ENCODE results near the gene ADRA2B.

Gene ADRA2B

DNA sequence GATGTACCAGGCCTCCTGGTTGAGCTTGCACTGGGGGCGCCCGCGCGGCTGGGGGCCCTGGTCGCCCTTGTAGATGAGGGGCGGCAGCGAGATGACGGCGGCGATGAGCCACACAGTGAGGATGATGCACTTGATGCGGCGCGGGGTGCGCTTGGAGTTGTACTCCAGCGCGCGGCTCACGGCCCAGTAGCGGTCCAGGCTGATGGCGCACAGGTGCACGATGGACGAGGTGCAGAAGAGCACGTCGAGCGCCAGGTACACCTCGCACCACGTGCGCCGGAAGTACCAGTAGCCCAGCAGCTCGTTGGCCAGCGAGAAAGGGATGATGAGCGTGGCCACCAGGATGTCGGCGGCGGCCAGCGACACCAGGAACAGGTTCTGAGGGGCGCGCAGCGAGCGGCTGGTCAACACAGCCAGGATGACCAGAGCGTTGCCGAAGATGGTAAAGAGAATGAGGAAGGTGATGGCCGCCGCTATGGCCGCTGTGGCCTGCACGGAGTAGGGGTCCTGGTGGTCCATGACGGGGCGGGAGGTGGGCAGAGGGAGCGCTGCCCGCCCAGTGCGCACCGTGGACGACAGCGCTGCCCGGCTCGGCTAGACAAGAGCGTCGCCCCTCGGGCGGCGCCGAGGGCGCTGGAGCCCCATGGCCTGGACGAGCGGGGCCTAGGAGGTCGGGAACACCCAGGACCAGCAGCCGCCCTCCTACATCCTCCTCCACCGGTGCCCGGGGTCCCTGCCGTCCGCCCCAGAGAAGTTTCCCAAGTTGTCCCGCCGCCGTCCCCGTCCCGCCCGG is 544 bp downstream of the ADRA2B start:
- no peak for DNase-seq

DNA sequence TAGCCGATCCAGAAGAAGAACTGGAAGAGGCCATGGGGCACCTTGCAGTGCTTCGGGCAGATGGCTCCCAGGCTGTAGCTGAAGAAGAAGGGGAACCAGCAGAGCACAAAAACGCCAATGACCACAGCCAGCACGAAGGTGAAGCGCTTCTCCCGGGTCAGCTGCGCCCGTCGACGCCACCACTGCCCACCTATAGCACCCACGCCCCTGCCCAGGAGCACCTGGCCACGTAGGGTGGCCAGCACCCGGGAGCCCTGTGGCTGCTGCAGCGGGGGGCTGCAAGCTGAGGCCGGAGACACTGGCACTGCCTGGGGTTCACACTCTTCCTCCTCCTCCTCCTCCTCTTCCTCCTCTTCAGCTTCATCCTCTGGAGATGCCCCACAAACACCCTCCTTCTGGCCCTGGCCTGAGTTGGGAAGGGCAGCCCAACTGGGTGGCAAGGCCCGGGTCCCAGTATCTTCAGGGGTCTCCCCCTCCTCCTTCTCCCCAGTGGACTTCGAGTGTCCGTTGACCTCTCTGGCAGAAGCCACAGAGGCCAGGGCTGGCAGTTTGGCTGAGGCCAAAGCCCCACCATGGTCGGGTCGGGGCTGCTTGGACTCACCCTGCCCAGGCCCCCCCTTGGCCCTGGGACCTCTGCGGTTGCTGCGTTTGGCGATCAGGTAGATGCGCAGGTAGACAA is 1.3 kb downstream of the ADRA2B start:
- no peak for DNase-seq

DNA sequence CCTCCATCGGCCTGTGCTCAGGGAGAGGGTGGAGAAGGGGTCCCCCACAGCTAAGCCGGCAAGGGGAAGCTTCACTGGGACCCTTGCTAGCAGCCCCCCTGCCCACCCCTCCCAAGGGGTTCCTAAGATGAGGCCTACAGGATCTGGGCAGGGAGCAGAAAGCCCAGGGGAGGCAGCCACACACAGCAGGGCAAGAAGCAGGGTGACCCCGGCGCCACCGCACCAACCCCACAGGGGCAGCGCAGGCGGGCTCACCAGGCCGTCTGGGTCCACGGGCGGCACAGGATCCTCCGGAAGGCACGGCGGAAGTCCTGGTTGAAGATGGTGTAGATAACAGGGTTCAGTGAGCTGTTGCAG is 1.8 kb downstream of the ADRA2B start:
- no peak for DNase-seq

DNA sequence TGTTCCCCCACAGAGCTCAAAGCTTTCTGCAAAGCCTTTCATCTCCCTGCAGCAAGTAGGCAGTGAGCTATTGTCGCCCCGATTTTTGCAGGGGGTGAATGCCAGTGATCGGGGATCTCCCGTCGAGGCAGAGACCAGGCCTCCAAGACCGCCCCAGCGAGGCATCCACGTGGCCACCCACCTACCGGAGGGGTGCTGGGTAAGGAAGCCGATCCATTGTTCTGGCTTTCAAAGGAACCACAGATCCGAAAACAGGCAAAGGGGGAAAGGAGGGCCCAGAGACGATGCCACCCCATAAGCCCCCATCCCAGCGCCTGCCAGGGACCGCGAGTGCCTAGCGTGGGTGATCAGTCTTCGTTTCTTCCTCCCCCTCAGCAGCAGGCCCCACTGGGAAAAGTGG is 2.4 kb downstream of the ADRA2B start:
- DNase-seq, result no peak

DNA sequence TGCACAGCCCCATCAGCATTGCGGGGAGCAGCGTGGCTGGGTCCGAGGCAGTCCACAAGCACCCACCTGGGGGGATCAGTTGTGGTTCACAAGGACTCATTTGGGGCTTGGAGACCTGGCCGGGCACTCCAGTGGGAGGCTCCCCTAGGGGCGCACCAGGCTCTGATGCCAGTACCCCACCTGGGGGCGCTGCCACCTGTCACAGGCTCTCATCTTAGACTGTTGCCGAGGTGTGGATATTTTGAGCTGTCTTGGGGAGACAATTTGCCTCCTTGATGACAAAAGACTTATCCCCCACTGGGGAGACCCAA is 3.0 kb downstream of the ADRA2B start:
- no peak for DNase-seq

DNA sequence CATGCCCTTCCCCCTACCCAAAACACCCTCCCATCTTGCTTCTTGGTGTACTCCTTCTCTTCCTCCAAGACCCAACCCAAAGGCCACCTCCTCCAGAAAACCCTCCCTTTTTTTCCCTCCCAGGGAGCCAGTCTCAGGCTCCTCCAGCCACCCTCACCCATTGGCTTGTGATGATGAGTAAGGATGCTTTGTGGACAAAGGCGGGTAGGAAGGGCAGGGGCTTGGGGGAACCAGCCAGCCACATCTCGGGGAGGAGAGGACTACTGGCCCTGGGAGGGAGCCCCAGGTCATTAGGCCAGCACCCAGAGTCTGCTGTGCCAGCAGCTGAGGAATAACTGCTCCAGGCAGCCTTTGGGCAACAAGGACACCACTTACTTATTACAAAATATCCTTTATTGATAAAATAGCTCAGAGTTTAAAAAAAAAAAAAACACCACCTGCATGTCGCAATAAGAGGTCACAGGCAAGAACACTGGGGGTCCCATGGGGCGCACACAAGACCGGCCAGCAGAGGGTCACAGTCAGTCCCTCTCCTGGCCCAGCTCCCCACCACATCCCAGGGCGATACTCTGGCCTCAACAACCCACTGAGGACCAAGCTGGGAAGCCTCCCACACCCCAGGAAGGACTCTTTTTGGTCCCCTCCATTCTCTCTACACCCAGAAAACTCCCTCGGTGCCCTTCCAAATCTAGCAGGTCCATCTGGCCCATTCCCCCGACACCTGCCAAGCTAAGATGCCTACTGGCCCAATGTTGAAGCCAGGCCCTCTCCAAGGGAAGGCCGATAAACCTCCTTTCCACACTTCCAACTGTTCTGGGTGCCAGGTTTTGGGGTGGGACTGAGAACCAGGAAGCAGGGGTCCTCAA is 3.6 kb downstream of the ADRA2B start:
- DNase-seq, result no peak

DNA sequence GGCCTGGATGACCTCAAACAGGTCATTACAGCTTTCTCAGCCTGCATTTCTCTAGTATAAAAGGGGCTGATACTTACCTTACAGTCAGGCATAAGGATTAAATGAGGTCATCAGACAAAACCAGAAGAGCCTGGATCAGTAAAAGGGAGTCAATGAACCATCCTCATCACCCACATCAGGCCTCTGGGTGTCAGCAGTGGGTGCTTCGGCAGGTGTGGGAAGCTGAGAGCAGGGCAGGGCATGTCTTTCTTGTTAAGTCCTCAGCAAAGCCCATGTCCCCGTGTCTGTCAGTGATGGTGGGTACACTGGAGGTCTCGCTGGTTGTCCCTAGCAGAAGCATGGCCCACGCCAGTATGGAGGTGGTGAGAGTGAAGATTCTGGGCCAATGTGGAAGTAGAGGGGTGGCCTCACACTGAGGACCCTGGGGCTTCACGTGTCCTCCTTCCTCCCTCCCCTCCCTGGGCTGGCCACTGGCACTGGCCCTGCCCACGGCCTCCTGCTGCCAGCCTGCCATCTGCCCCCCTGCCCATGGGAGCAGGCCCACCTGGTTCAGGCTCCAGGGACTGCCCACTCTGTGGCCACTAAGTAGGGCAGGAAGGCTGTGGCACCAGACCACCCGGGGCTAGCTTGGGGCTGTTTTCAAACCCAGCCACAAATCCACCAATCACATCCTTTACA is 4.4 kb downstream of the ADRA2B start:
- DNase-seq, result no peak

- DNase-seq, result no peak
Observed at GRCh38 chr2:96111257-96111640, 5.1 kb downstream of the ADRA2B start.

DNA sequence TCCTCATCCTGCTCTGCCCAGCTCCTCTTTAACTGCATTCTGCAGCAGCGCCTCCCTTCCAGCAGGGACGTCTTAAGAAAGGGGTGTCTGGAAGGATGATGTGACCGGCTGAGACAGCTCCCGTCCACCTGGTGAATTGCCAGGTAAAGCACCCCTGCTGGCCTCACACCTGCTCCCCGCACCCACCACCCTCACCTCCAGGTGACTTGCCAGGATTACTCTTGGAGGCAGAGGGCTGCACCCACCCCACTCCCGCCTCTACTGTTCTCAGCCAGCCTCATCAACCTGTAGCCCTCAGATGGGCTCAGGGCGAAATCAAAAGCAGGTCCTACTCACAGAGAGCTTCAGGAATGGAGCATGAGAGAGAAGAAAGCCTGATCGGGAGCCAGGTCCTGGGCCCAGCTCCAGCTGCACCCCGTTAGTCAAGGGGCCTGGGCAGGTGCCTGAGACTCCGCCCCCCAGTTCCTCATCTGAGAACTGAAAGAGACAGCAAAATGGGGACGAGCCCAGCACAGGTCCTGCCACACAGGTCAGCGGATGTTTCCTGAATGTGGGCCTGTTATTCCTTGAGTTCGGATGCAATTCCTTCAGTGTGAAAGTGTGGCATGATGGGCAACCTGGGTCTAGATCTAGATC is 5.6 kb downstream of the ADRA2B start:
- no peak for DNase-seq

GRCh38 chr2:96109931-96110511 is 6.3 kb downstream of the ADRA2B start:
- DNase-seq, result no peak

- DNase-seq, result no peak
Observed at GRCh38 chr2:96109361-96109680, 7.0 kb downstream of the ADRA2B start.

DNA sequence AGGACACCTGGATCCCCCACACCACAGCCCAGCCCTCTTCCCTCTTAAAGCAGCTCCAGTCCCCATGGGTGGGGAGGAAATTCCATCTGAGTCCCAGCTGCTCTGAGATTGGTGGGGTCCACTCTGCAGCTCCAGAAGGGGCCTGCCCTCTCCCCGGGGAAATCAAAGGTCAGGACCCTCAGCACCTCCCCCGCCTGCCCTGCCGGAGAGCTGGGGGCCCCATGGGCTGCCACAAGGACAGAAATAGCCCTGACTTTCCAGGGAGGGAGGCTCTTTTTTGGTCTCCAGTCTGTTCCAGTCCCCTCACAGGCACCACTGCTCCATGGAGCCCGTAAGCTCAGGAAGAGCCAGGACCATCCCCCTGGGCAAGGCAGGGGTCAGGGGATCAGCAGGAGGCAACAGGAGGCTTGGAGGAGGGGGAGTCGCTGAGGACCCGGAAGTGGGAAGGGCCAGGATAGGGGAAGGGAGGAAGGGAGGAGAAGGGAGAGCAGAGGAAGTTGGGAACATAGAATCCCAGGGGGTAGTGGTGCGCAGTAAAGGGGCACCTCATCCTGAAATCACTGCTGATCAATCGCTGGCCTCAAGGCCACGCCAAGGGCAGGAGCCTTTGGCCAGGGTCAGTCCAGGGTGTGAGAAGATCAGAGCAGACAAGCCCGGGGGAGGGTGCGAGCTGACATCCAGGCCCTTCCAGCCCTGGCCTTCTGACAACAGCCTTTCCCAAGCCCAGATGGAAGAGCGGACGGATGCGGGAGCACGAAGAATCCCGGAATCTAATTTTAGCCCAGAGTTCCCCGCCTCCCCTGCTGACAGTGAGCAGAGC is 7.6 kb downstream of the ADRA2B start:
- DNase-seq, result peak; percentile 20

GRCh38 chr2:96108151-96108540 is 8.2 kb downstream of the ADRA2B start:
- no peak for DNase-seq

GRCh38 chr2:96107708-96108065 is 8.7 kb downstream of the ADRA2B start:
- no peak for DNase-seq

DNA sequence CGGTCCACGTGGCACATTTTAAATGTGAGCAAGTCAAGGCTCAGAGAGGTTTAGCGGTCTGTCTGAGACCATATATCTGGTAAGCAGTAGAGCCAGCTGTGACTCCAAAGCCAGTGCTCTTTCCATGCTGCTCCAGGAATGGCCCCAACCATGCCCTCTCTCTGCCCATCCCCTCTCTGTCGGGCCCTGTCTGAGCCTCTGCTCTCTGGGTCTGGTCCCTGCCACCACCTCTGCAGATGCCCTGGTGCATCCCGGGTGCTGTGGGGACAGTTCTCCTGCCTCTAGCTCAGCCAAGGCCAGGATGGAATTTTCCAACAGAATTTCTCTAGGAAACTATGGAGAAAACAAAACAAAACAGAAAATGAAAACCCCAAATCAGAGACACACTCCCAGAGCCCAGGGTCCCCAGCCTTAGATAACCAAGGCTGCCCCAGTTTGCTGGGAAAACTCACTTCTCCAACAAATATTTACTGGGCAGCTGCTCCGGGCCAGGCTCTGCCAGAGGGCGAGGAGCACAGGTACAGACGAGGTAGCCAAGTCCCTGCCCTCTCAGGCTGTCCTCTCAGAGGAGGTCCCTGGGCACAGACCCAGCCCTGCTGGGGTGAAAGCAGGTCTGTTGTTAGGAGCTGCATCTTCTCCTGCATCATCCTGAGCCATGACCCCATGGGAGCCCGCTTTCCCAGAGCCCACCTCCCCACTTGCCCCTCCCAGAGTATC is 9.2 kb downstream of the ADRA2B start:
- no peak for DNase-seq

DNA sequence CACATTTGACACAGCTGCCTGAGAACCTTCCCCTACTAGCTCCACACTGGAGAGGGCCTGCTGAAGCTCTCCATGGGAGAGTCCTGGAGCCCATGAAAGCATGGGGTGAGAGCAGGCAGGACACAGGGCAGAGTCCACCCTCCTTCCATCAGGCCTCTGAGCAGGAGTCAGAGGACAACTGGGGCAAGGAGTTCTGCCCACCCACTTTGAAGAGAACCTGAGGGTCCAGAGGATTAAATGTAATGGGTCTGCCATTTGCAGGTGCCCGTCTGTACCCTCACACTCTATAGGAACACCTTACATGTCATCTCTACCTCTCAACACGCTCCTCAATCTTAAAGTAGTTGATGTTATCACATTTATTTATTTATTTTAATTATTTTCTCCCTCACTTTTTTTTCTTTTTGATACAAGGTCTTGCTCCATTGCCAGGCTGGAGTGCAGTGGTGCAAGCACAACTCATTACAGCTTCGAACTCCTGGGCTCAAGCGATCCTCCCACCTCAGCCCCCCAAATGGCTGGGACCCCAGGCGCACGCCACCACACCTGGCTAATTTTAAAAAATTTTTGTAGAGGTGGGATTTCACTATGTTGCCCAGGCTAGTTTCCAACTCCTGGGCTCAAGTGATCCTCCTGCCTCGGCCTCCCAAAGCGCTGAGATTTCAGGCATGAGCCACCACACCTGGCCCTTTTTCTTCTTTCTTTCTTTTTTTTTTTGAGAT is 10.2 kb downstream of the ADRA2B start:
- no peak for DNase-seq

DNA sequence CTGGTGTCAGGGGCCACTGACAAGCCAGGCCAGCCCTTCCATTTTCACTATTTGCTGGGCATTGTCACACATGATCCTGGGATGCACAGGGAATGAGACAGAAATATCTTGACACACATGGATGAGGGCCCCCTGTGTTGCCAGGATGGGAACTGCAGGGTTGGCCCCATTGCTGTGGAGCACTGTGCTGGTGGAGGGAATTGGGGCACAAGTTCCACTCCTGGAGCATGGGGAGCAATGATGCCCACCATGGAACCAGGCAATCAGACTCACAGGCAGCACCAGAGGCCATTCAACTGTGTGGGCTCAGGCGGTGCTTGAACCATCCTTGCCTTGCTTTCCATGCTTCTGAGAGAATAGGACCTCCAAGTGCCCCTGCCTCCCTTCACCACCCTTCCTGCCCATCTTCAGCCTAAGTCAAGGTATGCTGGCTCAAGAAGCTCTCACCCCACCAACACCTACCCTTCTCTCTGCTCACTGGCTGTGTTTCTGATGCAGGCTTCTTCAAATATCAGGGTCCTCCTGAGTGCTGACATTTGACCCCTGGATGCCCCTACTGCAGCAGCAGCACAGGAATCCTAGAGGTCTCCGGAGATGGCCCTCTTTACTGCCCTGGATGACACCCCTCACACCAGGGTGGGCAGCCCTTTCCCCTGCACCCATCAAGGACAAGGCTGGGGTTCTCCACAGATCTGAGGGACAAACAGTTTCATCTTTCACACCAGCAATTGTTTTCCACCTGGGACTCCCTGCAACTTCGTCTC is 11.0 kb downstream of the ADRA2B start:
- DNase-seq, result no peak

GRCh38 chr2:96104487-96104861 is 11.9 kb downstream of the ADRA2B start:
- DNase-seq, result no peak

GRCh38 chr2:96103761-96104486 is 12.4 kb downstream of the ADRA2B start:
- no peak for DNase-seq

Data from fibroblast of skin of scalp (primary cell).